HAP-1 (cell line): ENCODE measurements around the gene PHACTR1.
"Not testable (repeated sequence)": the region's sequence is repeated elsewhere in the genome, so short reads cannot be mapped to it uniquely, and the experiment has no call there.

Source experiments
- DNase-seq, 2 experiments: peaks; one replicate each; pipeline ENCODE4 v3.0.0-alpha.2; 2016 to 2020; ENCODE audit warnings: low spot score in 2 of 2
- H3K27me3 ChIP-seq: fragments of 250-450 bp; sonication (Bioruptor Pico); 2 replicates; pipeline ENCODE4 v1.5.1; 2020; ENCODE audit warnings: low read depth, mild to moderate bottlenecking, moderate library complexity
- H3K36me3 ChIP-seq: fragments of 250-450 bp; sonication (Bioruptor Pico); replicated peaks from 2 replicates; pipeline ENCODE4 v1.5.1; 2020; ENCODE audit warnings: mild to moderate bottlenecking
- H3K4me1 ChIP-seq: fragments of 250-450 bp; sonication (Bioruptor Pico); 2 replicates; pipeline ENCODE4 v1.5.1; 2020; ENCODE audit warnings: mild to moderate bottlenecking
- H3K4me3 ChIP-seq: fragments of 250-450 bp; sonication (Bioruptor Pico); 2 replicates; pipeline ENCODE4 v1.5.1; 2020; ENCODE audit warnings: mild to moderate bottlenecking, moderate library complexity
- H3K9me3 ChIP-seq: fragments of 250-450 bp; sonication (Bioruptor Pico); 2 replicates; pipeline ENCODE4 v1.5.1; 2020; ENCODE audit warnings: mild to moderate bottlenecking, moderate library complexity
- in situ Hi-C: fragments of 300-500 bp; cut with MboI; formaldehyde crosslinking; loops from 3 replicates; pipeline ENCODE4 v1.14.3; 2020; ENCODE audit warnings: low sequenced_read_pairs, inconsistent platforms, mixed read lengths

PHACTR1 gene

GRCh38 chr6:12720310-12720709 lies 3.7 kb downstream of the PHACTR1 start:
- Histone ChIP-seq H3K27me3 (no peaks in the 10 kb centered on the region), H3K4me1 (no peaks in the 10 kb centered on the region)
- DNase-seq: no peak

GRCh38 chr6:12725263-12725662 lies 8.7 kb downstream of the PHACTR1 start:
- H3K4me1 ChIP-seq: no peaks in the 10 kb centered on the region
- no peaks in the 10 kb centered on the region for H3K27me3 ChIP-seq
- in situ Hi-C loops: no loop called here
- no peak overlapping the region for H3K4me3 ChIP-seq
- no peak for DNase-seq
- no peaks in the 10 kb centered on the region for H3K9me3 ChIP-seq
- no peaks in the 10 kb centered on the region for H3K36me3 ChIP-seq

More at GRCh38 chr6:12720310-12720709, 3.7 kb downstream of the PHACTR1 start:
- Histone ChIP-seq H3K4me3 (no peak overlapping the region), H3K9me3 (no peaks in the 10 kb centered on the region), H3K36me3 (no peaks in the 10 kb centered on the region)
- in situ Hi-C loops: no loop called here

- Histone ChIP-seq H3K4me3 (no peak overlapping the region), H3K9me3 (no peaks in the 10 kb centered on the region), H3K4me1 (no peaks in the 10 kb centered on the region), H3K27me3 (no peaks in the 10 kb centered on the region), H3K36me3 (no peaks in the 10 kb centered on the region)
- no peak for DNase-seq
- in situ Hi-C loops: no loop called here
Measured at GRCh38 chr6:12729467-12729866, 12.9 kb downstream of the PHACTR1 start.

GRCh38 chr6:12730809-12731208 lies 14.2 kb downstream of the PHACTR1 start:
- H3K4me1 ChIP-seq, H3K27me3 ChIP-seq, in situ Hi-C loops, H3K36me3 ChIP-seq, DNase-seq, H3K4me3 ChIP-seq, H3K9me3 ChIP-seq: not testable (repeated sequence)

- H3K9me3 ChIP-seq: no peaks in the 10 kb centered on the region
- H3K4me3 ChIP-seq: no peak overlapping the region
- no peaks in the 10 kb centered on the region for H3K4me1 ChIP-seq
- no peaks in the 10 kb centered on the region for H3K27me3 ChIP-seq
- H3K36me3 ChIP-seq: no peaks in the 10 kb centered on the region
- no peak for DNase-seq
- in situ Hi-C loops: no loop called here
Measured at GRCh38 chr6:12733876-12734275, 17.3 kb downstream of the PHACTR1 start.

- Histone ChIP-seq H3K27me3 (no peaks in the 10 kb centered on the region), H3K36me3 (no peaks in the 10 kb centered on the region), H3K4me1 (no peaks in the 10 kb centered on the region), H3K4me3 (no peak overlapping the region), H3K9me3 (no peaks in the 10 kb centered on the region)
- no peak for DNase-seq
- in situ Hi-C loops: no loop called here
Measured at GRCh38 chr6:12735786-12736185, 19.2 kb downstream of the PHACTR1 start.

- Histone ChIP-seq H3K4me1 (no peaks in the 10 kb centered on the region), H3K36me3 (no peaks in the 10 kb centered on the region), H3K4me3 (no peak overlapping the region), H3K27me3 (no peaks in the 10 kb centered on the region; the same call in 1 of the 2 replicates), H3K9me3 (no peaks in the 10 kb centered on the region)
- in situ Hi-C loops: no loop called here
- DNase-seq: no peak
Measured at GRCh38 chr6:12748411-12748810, 31.8 kb downstream of the PHACTR1 start.

- Histone ChIP-seq H3K27me3 (no peaks in the 10 kb centered on the region; the same call in 1 of the 2 replicates), H3K9me3 (no peaks in the 10 kb centered on the region), H3K4me1 (no peaks in the 10 kb centered on the region), H3K4me3 (no peak overlapping the region), H3K36me3 (no peaks in the 10 kb centered on the region)
- DNase-seq: no peak
- in situ Hi-C loops: no loop called here
Measured at GRCh38 chr6:12748815-12749521, 32.4 kb downstream of the PHACTR1 start.

GRCh38 chr6:12749531-12750379 lies 33.2 kb downstream of the PHACTR1 start:
- in situ Hi-C loops: no loop called here
- DNase-seq: no peak
- H3K4me3 ChIP-seq: no peak overlapping the region
- no peaks in the 10 kb centered on the region for H3K36me3 ChIP-seq
- H3K9me3 ChIP-seq: no peaks in the 10 kb centered on the region
- H3K27me3 ChIP-seq: no peaks in the 10 kb centered on the region
- no peaks in the 10 kb centered on the region for H3K4me1 ChIP-seq

- no peak for DNase-seq
Measured at GRCh38 chr6:12750416-12750815, 33.8 kb downstream of the PHACTR1 start.

GRCh38 chr6:12751694-12752325 lies 35.2 kb downstream of the PHACTR1 start:
- Histone ChIP-seq H3K4me1 (no peaks in the 10 kb centered on the region), H3K4me3 (no peak overlapping the region), H3K36me3 (no peaks in the 10 kb centered on the region), H3K27me3 (no peaks in the 10 kb centered on the region), H3K9me3 (no peaks in the 10 kb centered on the region)
- in situ Hi-C loops: no loop called here
- DNase-seq: peak in 1 of 2 experiments; percentile 72

More at GRCh38 chr6:12750416-12750815, 33.8 kb downstream of the PHACTR1 start:
- no peaks in the 10 kb centered on the region for H3K9me3 ChIP-seq
- in situ Hi-C loops: no loop called here
- no peak overlapping the region for H3K4me3 ChIP-seq
- no peaks in the 10 kb centered on the region for H3K36me3 ChIP-seq
- no peaks in the 10 kb centered on the region for H3K27me3 ChIP-seq
- H3K4me1 ChIP-seq: no peaks in the 10 kb centered on the region

GRCh38 chr6:12753036-12753435 lies 36.5 kb downstream of the PHACTR1 start:
- DNase-seq: no peak
- no peaks in the 10 kb centered on the region for H3K27me3 ChIP-seq
- no peaks in the 10 kb centered on the region for H3K9me3 ChIP-seq
- no peak overlapping the region for H3K4me3 ChIP-seq
- H3K36me3 ChIP-seq: no peaks in the 10 kb centered on the region
- no peaks in the 10 kb centered on the region for H3K4me1 ChIP-seq
- in situ Hi-C loops: no loop called here

GRCh38 chr6:12760226-12760625 lies 43.7 kb downstream of the PHACTR1 start:
- no peaks in the 10 kb centered on the region for H3K4me1 ChIP-seq
- in situ Hi-C loops: no loop called here
- H3K36me3 ChIP-seq: no peaks in the 10 kb centered on the region
- H3K9me3 ChIP-seq: no peaks in the 10 kb centered on the region
- H3K4me3 ChIP-seq: no peak overlapping the region
- no peaks in the 10 kb centered on the region for H3K27me3 ChIP-seq
- no peak for DNase-seq

- Histone ChIP-seq H3K9me3 (no peaks in the 10 kb centered on the region), H3K27me3 (no peaks in the 10 kb centered on the region), H3K4me3 (no peak overlapping the region), H3K4me1 (no peaks in the 10 kb centered on the region), H3K36me3 (no peaks in the 10 kb centered on the region)
- in situ Hi-C loops: no loop called here
- DNase-seq: no peak
Measured at GRCh38 chr6:12760911-12761310, 44.3 kb downstream of the PHACTR1 start.
